Effector memory CD4-positive, alpha-beta T cell (primary cell): ENCODE measurements around the gene DUSP19.

Experiments
- DNase-seq, 3 donors: peaks; one replicate each; pipeline ENCODE4 v3.0.0-alpha.2; 2020
- H3K27ac ChIP-seq: 2 replicates; pipeline ENCODE4 v1.7.0; 2013; ENCODE audit warnings: mild to moderate bottlenecking, low read length, moderate library complexity; ENCODE audit not compliant: insufficient read depth, poor library complexity, severe bottlenecking
- H3K27me3 ChIP-seq: replicated peaks from 2 replicates; pipeline ENCODE4 v1.7.0; 2013; ENCODE audit warnings: mild to moderate bottlenecking, low read length; ENCODE audit not compliant: insufficient read depth, control insufficient read depth, poor library complexity, severe bottlenecking
- H3K36me3 ChIP-seq: 2 replicates; pipeline ENCODE4 v1.7.0; 2013; ENCODE audit warnings: mild to moderate bottlenecking, low read length, moderate library complexity; ENCODE audit not compliant: control insufficient read depth, insufficient read depth
- H3K4me1 ChIP-seq: 2 replicates; pipeline ENCODE4 v1.7.0; 2013; ENCODE audit warnings: low read length, mild to moderate bottlenecking; ENCODE audit not compliant: control insufficient read depth, insufficient read depth, poor library complexity, severe bottlenecking
- H3K4me3 ChIP-seq: 2 replicates; pipeline ENCODE4 v1.7.0; 2013; ENCODE audit warnings: low read length, low read depth, mild to moderate bottlenecking; ENCODE audit not compliant: insufficient read depth, poor library complexity, severe bottlenecking
- H3K9me3 ChIP-seq: 2 replicates; pipeline ENCODE4 v1.7.0; 2013; ENCODE audit warnings: mild to moderate bottlenecking, low read length, moderate library complexity; ENCODE audit not compliant: control insufficient read depth
- total RNA-seq, 3 donors: gene quantifications; one replicate each; lab custom pipeline; 2026; lab: John Stamatoyannopoulos, UW

Gene DUSP19, protein sequence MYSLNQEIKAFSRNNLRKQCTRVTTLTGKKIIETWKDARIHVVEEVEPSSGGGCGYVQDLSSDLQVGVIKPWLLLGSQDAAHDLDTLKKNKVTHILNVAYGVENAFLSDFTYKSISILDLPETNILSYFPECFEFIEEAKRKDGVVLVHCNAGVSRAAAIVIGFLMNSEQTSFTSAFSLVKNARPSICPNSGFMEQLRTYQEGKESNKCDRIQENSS
- 1.2 to 2.6 (median 1.7) reads per million in 3 donors for total RNA-seq

GRCh38 chr2:183078464-183079138 is at the start of gene DUSP19:
Gene DUSP19, plus strand, starts transcription at chr2:183078747. Its CDS starts 187 bp downstream, at chr2:183078934.
- Histone ChIP-seq H3K4me1 (no peaks in the 10 kb centered on the region), H3K9me3 (no peaks in the 10 kb centered on the region), H3K27me3 (no peaks in the 10 kb centered on the region), H3K4me3 (peak within 1 kb of the TSS; percentile 80), H3K36me3 (no peaks in the 10 kb centered on the region), H3K27ac (no peak within 1 kb of the TSS)
- peak; percentile 69 to 79 (median 70) for DNase-seq

DNA sequence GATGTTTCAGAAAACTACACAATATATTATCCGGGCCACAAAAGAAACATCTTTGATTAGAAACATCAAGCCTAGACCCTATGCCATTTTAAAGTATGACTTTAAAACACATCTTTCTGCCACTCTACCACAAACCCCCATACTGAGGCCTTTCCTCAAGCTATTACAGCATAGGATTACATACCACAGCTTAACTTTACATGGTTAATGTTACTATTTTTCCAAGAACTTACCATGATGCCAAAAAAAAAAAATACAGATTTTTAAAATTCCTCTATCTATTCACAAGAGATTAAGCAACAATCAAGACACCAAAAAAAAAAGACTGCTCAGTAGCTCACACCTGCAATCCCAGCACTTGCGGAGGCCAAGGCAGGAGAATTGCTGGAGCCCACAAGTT is 49.3 kb upstream of the DUSP19 start:
- Histone ChIP-seq H3K36me3 (no peaks in the 10 kb centered on the region), H3K27me3 (no peaks in the 10 kb centered on the region), H3K4me3 (no peak overlapping the region)

DNA sequence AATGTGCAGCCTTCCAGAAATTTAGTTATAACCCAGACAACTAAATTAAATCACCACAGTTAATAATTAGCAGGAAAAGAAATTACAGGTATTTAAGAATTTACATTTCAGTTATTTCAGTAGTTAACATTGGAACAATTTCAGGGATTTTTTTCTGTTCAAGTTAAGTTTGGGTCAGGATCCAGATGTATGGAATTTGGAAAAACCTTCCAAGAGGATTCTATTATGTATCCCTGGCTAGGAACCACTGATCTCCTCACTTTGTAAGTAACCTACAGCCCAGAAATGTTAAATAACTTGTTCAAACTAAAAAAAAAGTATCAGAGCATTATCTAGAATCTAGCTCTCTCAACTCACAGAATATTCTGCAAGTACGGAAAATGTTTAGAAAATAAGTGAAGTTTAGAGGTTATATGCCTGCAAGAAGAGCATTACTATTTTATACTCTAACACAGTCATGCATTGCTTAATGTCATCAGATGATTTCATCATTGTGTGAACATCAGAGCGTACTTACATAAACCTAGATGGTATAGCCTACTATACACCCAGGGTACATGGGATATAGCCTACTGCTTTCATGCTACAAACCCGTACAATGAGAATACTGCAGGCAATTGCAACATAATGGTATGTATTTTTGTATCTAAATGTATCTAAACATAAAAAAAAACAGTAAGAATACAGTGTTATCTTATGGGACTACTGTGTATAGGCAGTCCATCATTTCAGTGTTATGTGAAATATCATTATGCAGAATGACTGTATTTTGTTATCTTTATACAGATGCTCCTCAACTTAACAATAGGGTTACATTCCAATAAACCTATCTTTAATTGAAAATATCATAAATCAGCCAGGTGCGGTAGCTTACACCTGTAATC is 46.4 kb upstream of the DUSP19 start:
- Histone ChIP-seq H3K27me3 (no peaks in the 10 kb centered on the region), H3K36me3 (no peaks in the 10 kb centered on the region), H3K9me3 (no peaks in the 10 kb centered on the region), H3K27ac (no peak overlapping the region), H3K4me3 (no peak overlapping the region), H3K4me1 (peaks cover 11% of the 10 kb centered on the region)
- DNase-seq = no peak

More for the DNA sequence above, 49.3 kb upstream of the DUSP19 start:
- Histone ChIP-seq H3K4me1 (no peaks in the 10 kb centered on the region), H3K27ac (no peak overlapping the region), H3K9me3 (no peaks in the 10 kb centered on the region)
- DNase-seq = no peak

- Histone ChIP-seq H3K27ac (no peak overlapping the region), H3K4me1 (peaks cover 21% of the 10 kb centered on the region), H3K27me3 (no peaks in the 10 kb centered on the region), H3K36me3 (no peaks in the 10 kb centered on the region), H3K4me3 (no peak overlapping the region), H3K9me3 (no peaks in the 10 kb centered on the region)
- DNase-seq = no peak
Measured at GRCh38 chr2:183033951-183034350, 44.6 kb upstream of the DUSP19 start.

- Histone ChIP-seq H3K36me3 (no peaks in the 10 kb centered on the region), H3K9me3 (no peaks in the 10 kb centered on the region), H3K4me1 (peaks cover 23% of the 10 kb centered on the region), H3K27ac (no peak overlapping the region), H3K4me3 (no peak overlapping the region), H3K27me3 (no peaks in the 10 kb centered on the region)
- DNase-seq = no peak
Measured at GRCh38 chr2:183034806-183035205, 43.7 kb upstream of the DUSP19 start.

DNA sequence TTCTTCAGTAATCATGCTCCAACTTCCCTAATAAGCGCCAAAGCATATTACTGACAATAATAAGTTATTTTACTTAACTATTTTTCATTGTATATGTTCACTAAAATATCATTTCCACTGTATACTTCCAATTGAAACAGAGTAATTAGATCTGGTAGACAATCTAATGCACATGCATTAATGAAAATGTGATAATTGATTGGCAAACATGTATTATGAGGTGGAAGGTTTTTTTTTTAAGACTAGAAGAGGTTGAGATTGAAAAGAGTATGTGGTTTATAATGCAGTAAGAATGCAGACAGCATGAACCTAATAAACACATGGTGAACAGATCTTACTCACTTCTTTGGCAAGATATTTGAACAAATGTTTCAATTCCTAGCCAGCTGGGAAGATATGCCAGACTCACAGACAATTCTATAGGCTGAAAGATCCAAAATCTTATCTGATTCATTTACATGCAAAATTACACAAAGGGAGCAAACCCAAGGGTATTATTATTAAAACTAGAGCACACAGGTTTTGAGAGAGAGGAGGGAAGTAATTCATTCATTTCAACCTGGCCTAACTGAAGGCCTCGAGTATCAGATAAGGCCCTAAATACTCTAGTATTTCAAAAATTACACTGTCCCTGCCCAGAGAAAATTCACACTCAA is 43.1 kb upstream of the DUSP19 start:
- H3K27me3 ChIP-seq = peaks cover 5% of the 10 kb centered on the region
- H3K4me1 ChIP-seq = peaks cover 23% of the 10 kb centered on the region
- no peak overlapping the region for H3K4me3 ChIP-seq

GRCh38 chr2:183035954-183036669 is 42.4 kb upstream of the DUSP19 start:
- H3K27ac ChIP-seq = no peak overlapping the region
- DNase-seq = no peak
- peaks cover 6% of the 10 kb centered on the region for H3K27me3 ChIP-seq
- peaks cover 23% of the 10 kb centered on the region for H3K4me1 ChIP-seq
- H3K36me3 ChIP-seq = no peaks in the 10 kb centered on the region
- H3K4me3 ChIP-seq = no peak overlapping the region
- H3K9me3 ChIP-seq = no peaks in the 10 kb centered on the region

More for the DNA sequence above, 43.1 kb upstream of the DUSP19 start:
- Histone ChIP-seq H3K9me3 (no peaks in the 10 kb centered on the region), H3K27ac (no peak overlapping the region), H3K36me3 (no peaks in the 10 kb centered on the region)
- no peak for DNase-seq

- Histone ChIP-seq H3K4me1 (peaks cover 23% of the 10 kb centered on the region), H3K27ac (no peak overlapping the region), H3K4me3 (peak overlapping the region; percentile 56), H3K36me3 (no peaks in the 10 kb centered on the region), H3K27me3 (peaks cover 11% of the 10 kb centered on the region), H3K9me3 (no peaks in the 10 kb centered on the region)
- DNase-seq = no peak
Measured at GRCh38 chr2:183037074-183037552, 41.4 kb upstream of the DUSP19 start.
